Large intestine (tissue), 3 donors: ENCODE data around the gene FAM131A. TPM values are rescaled to one million over a fixed set of nuclear protein-coding genes. Genes with fewer than 3 reads are reported as not detected.
A peak's percentile ranks its signal among the peaks of the same experiment; 100 is the strongest.

Source experiments
- DNase-seq, 2 donors: peaks; one replicate each; pipeline versions ENCODE4 v3.0.0 to v3.0.0-alpha.2; 2013
- H3K27ac ChIP-seq: one replicate; pipeline ENCODE4 v1.5.1; 2013; ENCODE audit warnings: low read length
- H3K27me3 ChIP-seq: 2 replicates; pipeline ENCODE4 v1.6.1; 2013; ENCODE audit warnings: low read length; ENCODE audit not compliant: control insufficient read depth, insufficient read depth
- H3K36me3 ChIP-seq: 2 replicates; pipeline ENCODE4 v1.6.1; 2013; ENCODE audit warnings: low read length; ENCODE audit not compliant: control insufficient read depth, insufficient read depth
- H3K4me1 ChIP-seq: one replicate; pipeline ENCODE4 v1.6.1; 2013; ENCODE audit warnings: low read length; ENCODE audit not compliant: control insufficient read depth, insufficient read depth
- H3K4me3 ChIP-seq: one replicate; pipeline ENCODE4 v1.5.1; 2013; ENCODE audit warnings: low read length
- H3K9me3 ChIP-seq: one replicate; pipeline ENCODE4 v1.6.1; 2013; ENCODE audit warnings: mild to moderate bottlenecking, low read depth, low read length, moderate library complexity; ENCODE audit not compliant: control insufficient read depth
- WGBS: methylation state at CpG from one replicate; pipeline ENCODE4 v1.1.5; 2013; ENCODE audit warnings: low lambda C conversion rate; ENCODE audit not compliant: insufficient coverage; 5-methylcytosine and 5-hydroxymethylcytosine counted together
- polyA plus RNA-seq: library from polyadenylated mRNA; unstranded; fragments of 120-200 nt; gene quantifications from one replicate; pipeline ENCODE4 v1.2.1, GENCODE V29; 2013

FAM131A gene
- polyA plus RNA-seq, 1 donor = 14.9 TPM

DNA sequence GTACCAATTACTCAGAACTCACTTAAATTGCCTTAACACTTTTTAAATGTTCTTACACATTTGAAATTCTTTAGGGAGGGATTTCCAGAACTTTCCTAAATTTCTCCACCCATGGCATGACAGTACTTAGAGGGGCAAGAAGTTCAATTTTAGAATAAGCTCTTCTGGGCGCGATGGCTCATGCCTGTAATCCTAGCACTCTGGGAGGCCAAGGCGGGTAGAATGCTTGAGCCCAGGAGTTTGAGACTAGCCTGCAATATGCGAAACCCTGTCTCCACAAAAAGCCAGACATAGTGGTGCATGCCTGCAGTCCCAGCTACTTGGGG, 10.6 kb downstream of the FAM131A start:
- Histone ChIP-seq H3K4me1 (peaks cover 37% of the 10 kb centered on the region), H3K27me3 (no peaks in the 10 kb centered on the region), H3K36me3 (peaks cover 40% of the 10 kb centered on the region), H3K4me3 (no peak overlapping the region), H3K9me3 (no peaks in the 10 kb centered on the region), H3K27ac (no peak overlapping the region)
- no CpG with 5 or more reads among the region's 4 CpGs for WGBS
- DNase-seq = no peak

DNA sequence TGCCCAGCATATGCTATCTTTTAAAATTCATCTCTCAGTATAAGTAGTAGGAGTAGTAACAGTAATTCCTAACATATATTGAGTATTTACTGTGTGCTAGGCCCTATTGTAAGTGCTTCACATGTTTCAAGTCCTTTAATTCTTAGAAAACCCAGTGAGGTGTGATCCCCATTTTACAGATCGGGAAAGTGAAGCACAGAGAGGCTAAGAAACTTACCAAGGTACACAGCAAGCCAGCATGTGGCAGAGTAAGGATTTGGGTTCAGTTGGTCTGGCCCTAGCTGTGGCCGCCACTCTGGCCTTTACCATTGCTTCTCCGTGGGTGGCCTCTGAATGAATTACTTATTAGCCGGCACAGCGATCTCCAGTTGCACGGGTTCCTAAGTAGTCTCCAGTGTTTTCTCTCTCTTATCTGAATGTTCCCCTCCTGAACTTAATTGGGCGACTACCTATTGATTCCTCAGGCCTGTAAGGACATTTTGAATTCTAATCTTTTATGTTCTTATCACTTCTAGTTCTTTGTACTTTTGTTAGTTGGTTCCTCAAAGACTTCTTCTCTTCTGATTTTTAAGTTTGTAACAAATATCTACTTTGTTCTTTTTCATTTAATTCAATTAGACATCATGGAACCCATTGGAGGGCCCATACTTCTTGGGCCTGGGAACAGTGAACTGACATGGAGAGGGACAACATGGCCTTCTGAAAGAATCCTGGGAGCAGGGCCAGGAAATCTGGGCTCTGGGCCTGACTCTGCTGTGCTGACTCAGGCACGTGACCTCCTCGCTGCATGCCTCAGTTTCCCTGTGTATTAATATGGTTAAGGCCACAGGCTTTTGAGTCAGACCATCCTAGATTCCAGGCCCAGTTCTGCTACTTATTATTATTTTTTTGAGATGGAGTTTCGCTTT, 12.4 kb downstream of the FAM131A start:
- Histone ChIP-seq H3K27me3 (no peaks in the 10 kb centered on the region), H3K9me3 (no peaks in the 10 kb centered on the region), H3K36me3 (peaks cover 39% of the 10 kb centered on the region), H3K27ac (no peak overlapping the region), H3K4me3 (no peak overlapping the region), H3K4me1 (peaks cover 45% of the 10 kb centered on the region)
- DNase-seq = no peak
- WGBS = 73% methylated on average over 4 of the region's 10 CpGs

- no CpG with 5 or more reads among the region's 6 CpGs for WGBS
- peaks cover 45% of the 10 kb centered on the region for H3K36me3 ChIP-seq
- H3K27ac ChIP-seq = no peak overlapping the region
- DNase-seq = no peak
- H3K4me3 ChIP-seq = no peak overlapping the region
- H3K27me3 ChIP-seq = no peaks in the 10 kb centered on the region
- peaks cover 37% of the 10 kb centered on the region for H3K4me1 ChIP-seq
- H3K9me3 ChIP-seq = no peaks in the 10 kb centered on the region
Observed at GRCh38 chr3:184350618-184351017, 13.2 kb downstream of the FAM131A start.

DNA sequence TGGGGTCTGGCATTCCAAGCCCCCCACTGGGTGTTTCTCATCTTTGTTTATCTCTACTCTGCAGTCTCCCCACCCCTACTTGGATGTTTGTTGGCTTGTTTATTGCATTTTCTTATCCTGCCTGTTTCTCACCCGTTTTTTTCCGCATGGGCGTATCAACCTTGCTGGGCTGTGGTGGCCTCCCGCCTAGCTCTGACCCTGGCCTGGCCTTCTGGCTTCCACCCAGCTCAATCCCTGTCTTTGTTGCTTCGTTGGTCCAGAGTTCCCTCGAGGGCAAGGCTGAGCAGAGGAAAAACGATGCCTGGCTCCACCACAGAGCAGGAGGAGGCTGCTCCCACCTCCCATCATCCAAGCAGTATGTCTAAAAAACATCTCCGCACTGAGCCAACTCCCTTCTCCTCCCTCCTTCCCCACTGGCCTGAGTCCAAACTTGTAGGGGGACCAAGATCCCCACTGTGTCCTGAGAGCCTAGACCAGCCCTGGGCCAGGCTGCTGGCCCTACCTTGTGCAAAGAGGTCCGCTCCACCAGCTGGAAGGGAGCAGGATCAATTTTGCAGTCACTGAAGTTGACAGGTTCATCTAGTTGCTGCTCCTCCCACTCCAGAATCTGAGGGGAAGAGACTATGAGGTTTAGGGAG, 14.2 kb downstream of the FAM131A start:
- Histone ChIP-seq H3K36me3 (peaks cover 47% of the 10 kb centered on the region), H3K27ac (peak overlapping the region; percentile 86), H3K4me3 (no peak overlapping the region), H3K4me1 (peaks cover 27% of the 10 kb centered on the region), H3K9me3 (no peaks in the 10 kb centered on the region), H3K27me3 (no peaks in the 10 kb centered on the region)
- no peak for DNase-seq
- WGBS = no CpG with 5 or more reads among the region's 9 CpGs

DNA sequence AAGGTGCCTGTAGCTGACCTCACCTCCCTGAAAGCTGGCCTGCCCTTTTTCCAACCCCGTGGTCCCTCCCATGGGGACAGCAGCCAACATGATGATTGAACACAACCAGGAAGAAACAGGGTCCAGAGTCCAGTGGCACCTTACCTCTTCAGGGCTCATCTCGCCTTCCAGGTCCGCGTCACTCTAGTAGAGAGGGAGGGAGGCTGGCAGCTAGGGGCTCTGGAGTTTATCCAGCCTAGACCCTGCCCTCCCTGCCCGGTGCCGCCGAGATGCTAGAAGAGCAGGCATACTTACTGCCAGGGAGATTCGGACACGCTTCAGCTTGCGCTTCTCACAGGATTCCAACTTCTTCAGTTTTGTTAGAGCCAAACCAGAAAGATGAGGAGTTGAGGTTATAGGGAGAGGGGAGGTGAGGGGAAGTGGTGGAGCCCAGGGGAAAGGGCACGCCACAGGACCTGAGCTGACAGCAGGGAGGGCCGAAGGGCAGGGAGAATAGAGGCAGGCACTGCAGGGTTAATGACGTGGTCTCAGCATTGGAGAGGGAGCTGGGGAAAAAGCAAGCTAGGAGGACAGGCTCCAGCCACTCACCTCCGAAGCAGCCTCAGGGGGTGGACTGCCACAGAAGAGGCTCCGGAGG, 14.9 kb downstream of the FAM131A start:
- no peak overlapping the region for H3K4me3 ChIP-seq
- peaks cover 27% of the 10 kb centered on the region for H3K4me1 ChIP-seq
- H3K27ac ChIP-seq = peak overlapping the region; percentile 86
- DNase-seq = peak; percentile 92 to 95
- 100% methylated on average over 1 of the region's 15 CpGs for WGBS
- H3K27me3 ChIP-seq = no peaks in the 10 kb centered on the region
- H3K9me3 ChIP-seq = no peaks in the 10 kb centered on the region
- H3K36me3 ChIP-seq = peaks cover 50% of the 10 kb centered on the region

GRCh38 chr3:184352897-184353545, 15.6 kb downstream of the FAM131A start:
- WGBS = no CpG with 5 or more reads among the region's 11 CpGs
- H3K36me3 ChIP-seq = peaks cover 57% of the 10 kb centered on the region
- no peak for DNase-seq
- no peak overlapping the region for H3K4me3 ChIP-seq
- H3K4me1 ChIP-seq = peaks cover 27% of the 10 kb centered on the region
- H3K9me3 ChIP-seq = no peaks in the 10 kb centered on the region
- H3K27me3 ChIP-seq = no peaks in the 10 kb centered on the region
- peak overlapping the region; percentile 86 for H3K27ac ChIP-seq

DNA sequence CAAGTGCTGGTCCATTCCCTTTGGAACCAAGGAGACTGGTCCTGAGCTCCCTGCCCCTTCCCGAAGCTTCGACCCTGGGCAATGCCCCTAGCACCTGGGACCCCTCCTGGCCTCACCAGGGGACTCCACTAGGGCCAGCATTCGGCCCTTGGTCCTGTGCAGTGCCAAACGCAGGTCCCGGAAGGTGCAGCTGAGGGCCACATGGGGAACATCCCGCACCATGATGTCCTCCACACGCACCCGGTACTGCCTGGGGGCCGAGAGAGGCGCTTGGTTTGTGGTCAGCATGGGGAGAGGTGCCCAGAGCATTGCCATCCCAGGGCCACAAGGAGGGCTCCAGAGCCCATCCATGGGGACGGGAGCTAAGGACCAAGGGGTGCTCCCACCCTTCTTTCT, 16.1 kb downstream of the FAM131A start:
- no peak for DNase-seq

GRCh38 chr3:184354121-184354728, 16.8 kb downstream of the FAM131A start:
- H3K9me3 ChIP-seq = no peaks in the 10 kb centered on the region

More for the DNA sequence above, 16.1 kb downstream of the FAM131A start:
- H3K27ac ChIP-seq = no peak overlapping the region
- WGBS = no CpG with 5 or more reads among the region's 11 CpGs
- H3K9me3 ChIP-seq = no peaks in the 10 kb centered on the region
- H3K36me3 ChIP-seq = peaks cover 63% of the 10 kb centered on the region
- no peak overlapping the region for H3K4me3 ChIP-seq
- H3K4me1 ChIP-seq = peaks cover 27% of the 10 kb centered on the region
- no peaks in the 10 kb centered on the region for H3K27me3 ChIP-seq

GRCh38 chr3:184354754-184355153, 17.4 kb downstream of the FAM131A start:
- peaks cover 36% of the 10 kb centered on the region for H3K4me1 ChIP-seq
- H3K9me3 ChIP-seq = no peaks in the 10 kb centered on the region
- no peaks in the 10 kb centered on the region for H3K27me3 ChIP-seq
- no CpG with 5 or more reads among the region's 8 CpGs for WGBS
- no peak overlapping the region for H3K27ac ChIP-seq
- DNase-seq = no peak
- peaks cover 68% of the 10 kb centered on the region for H3K36me3 ChIP-seq
- no peak overlapping the region for H3K4me3 ChIP-seq

More at GRCh38 chr3:184354121-184354728, 16.8 kb downstream of the FAM131A start:
- Histone ChIP-seq H3K27ac (no peak overlapping the region), H3K4me3 (no peak overlapping the region), H3K4me1 (peaks cover 31% of the 10 kb centered on the region), H3K36me3 (peaks cover 68% of the 10 kb centered on the region), H3K27me3 (no peaks in the 10 kb centered on the region)
- no peak for DNase-seq
- no CpG with 5 or more reads among the region's 18 CpGs for WGBS
